ENCODE measurements around the gene OR2K2. TPM values are rescaled to one million over a fixed set of nuclear protein-coding genes. Genes with fewer than 3 reads are reported as not detected.
A peak's percentile ranks its signal among the peaks of the same experiment; 100 is the strongest.

Gene OR2K2
- total RNA-seq (2022) = not detected in 2 replicates
- percentile 19 among the genes with signal in this experiment for Bru-seq, nascent RNA
- BruChase-seq, experiment 1, labeled RNA remaining after a 2-hour chase = percentile 24 among the genes with signal in this experiment
- not detected for BruChase-seq, experiment 2, labeled RNA remaining after a 6-hour chase
- long read RNA-seq = 0 reads

- Mint-ChIP-seq H3K27ac (ENCODE audit: unreplicated experiment) (no peak within 1 kb of the TSS), H3K4me3 (ENCODE audit: unreplicated experiment) (no peak within 1 kb of the TSS), H3K27me3 (ENCODE audit: insufficient read depth, unreplicated experiment) (peaks cover 9% of the 10 kb centered on the region), H3K9me3 (ENCODE audit: unreplicated experiment) (no peaks in the 10 kb centered on the region), H3K4me1 (ENCODE audit: low read depth, unreplicated experiment) (no peaks in the 10 kb centered on the region), H3K36me3 (ENCODE audit: insufficient read depth, unreplicated experiment) (no peaks in the 10 kb centered on the region)
- Histone ChIP-seq H3K36me3 (ENCODE audit: control insufficient read depth, insufficient read depth, low read length) (no peaks in the 10 kb centered on the region), H3K4me1 (no peaks in the 10 kb centered on the region), H3K9me3 (no peaks in the 10 kb centered on the region), H3K27me3 (replicated peaks; ENCODE audit: control insufficient read depth, insufficient read depth, low read length) (no peaks in the 10 kb centered on the region), H3K4me3 (ENCODE audit: low read depth, low read length) (no peak within 1 kb of the TSS)
- no TSS peak for BruUV-seq (replicated peaks)
- ChIA-PET CTCF (no interaction called here), POLR2A (no interaction called here)
- DNase-seq = no peak
- intact Hi-C loops (cut with micrococcal nuclease; ENCODE audit: unreplicated experiment) = no loop called here
- TF ChIP-seq, protein P1, sequence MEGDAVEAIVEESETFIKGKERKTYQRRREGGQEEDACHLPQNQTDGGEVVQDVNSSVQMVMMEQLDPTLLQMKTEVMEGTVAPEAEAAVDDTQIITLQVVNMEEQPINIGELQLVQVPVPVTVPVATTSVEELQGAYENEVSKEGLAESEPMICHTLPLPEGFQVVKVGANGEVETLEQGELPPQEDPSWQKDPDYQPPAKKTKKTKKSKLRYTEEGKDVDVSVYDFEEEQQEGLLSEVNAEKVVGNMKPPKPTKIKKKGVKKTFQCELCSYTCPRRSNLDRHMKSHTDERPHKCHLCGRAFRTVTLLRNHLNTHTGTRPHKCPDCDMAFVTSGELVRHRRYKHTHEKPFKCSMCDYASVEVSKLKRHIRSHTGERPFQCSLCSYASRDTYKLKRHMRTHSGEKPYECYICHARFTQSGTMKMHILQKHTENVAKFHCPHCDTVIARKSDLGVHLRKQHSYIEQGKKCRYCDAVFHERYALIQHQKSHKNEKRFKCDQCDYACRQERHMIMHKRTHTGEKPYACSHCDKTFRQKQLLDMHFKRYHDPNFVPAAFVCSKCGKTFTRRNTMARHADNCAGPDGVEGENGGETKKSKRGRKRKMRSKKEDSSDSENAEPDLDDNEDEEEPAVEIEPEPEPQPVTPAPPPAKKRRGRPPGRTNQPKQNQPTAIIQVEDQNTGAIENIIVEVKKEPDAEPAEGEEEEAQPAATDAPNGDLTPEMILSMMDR (IDR thresholded peaks at IDR 0.05; ENCODE audit: insufficient read depth in 1 of 2, low read depth in 1 of 2, low read length in 1 of 2, severe bottlenecking in 1 of 2, unreplicated experiment in 1 of 2) = no peak
These were observed at the start of gene OR2K2 for GRCh38 chr9:111330124-111330523. Gene OR2K2, minus strand, starts transcription at chr9:111330224. Its CDS starts 1,791 bp downstream, at chr9:111328433.

DNA sequence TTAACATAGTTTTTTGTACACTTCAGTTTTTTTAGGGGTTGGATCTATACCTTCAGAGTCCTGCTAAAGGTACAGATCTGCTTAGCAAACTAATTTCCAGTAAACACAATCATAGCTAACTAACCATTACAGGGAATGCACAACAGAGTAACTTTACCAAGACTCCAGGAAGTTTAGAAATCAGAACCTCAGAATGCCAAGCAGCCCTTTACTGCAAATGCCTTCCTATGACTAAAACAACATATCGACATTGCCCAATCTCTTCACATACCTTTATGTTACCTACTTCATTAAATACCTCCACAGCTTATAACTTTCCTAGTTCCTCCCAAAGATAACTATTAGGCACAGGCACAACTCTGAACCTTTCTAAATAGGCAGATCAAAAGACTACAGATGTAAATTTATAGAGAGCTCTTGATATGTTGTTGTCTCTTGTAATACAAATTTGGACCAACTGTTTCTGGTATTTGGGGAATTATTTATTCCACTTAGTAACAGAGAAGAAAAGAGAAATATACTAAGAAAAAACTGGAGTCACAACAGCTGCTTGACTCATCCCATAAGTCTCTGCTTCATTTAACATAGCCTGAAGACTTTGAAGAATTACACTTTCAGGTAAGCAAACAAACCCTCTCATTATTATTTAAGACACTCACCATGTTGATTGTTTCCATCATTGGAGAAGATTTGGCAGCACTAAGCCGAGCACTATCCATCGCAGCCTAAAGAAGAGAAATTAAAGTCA is 46.0 kb upstream of the OR2K2 start:
- no peaks in the 10 kb centered on the region for H3K27me3 Mint-ChIP-seq (ENCODE audit: insufficient read depth, unreplicated experiment)
- ChIA-PET CTCF (no interaction called here), POLR2A (no interaction called here)
- intact Hi-C loops (cut with micrococcal nuclease; ENCODE audit: unreplicated experiment) = no loop called here
- H3K36me3 ChIP-seq (ENCODE audit: control insufficient read depth, insufficient read depth, low read length) = no peaks in the 10 kb centered on the region; the same call in 1 of the 2 replicates
- H3K4me3 Mint-ChIP-seq (ENCODE audit: unreplicated experiment) = no peak overlapping the region
- TF ChIP-seq, protein P1 (IDR thresholded peaks at IDR 0.05; ENCODE audit: insufficient read depth in 1 of 2, low read depth in 1 of 2, low read length in 1 of 2, severe bottlenecking in 1 of 2, unreplicated experiment in 1 of 2) = no peak
- peaks cover 68% of the 10 kb centered on the region for H3K36me3 Mint-ChIP-seq (ENCODE audit: insufficient read depth, unreplicated experiment)
- no peaks in the 10 kb centered on the region for H3K9me3 ChIP-seq
- DNase-seq = no peak
- H3K27ac Mint-ChIP-seq (ENCODE audit: unreplicated experiment) = no peak overlapping the region
- BruUV-seq (replicated peaks) = no TSS peak
- H3K4me3 ChIP-seq (ENCODE audit: low read depth, low read length) = no peak overlapping the region
- no peaks in the 10 kb centered on the region for H3K27me3 ChIP-seq (replicated peaks; ENCODE audit: control insufficient read depth, insufficient read depth, low read length)
- no peaks in the 10 kb centered on the region for H3K9me3 Mint-ChIP-seq (ENCODE audit: unreplicated experiment)
- no peaks in the 10 kb centered on the region for H3K4me1 Mint-ChIP-seq (ENCODE audit: low read depth, unreplicated experiment)
- no peaks in the 10 kb centered on the region for H3K4me1 ChIP-seq

GRCh38 chr9:111375062-111375461 is 45.0 kb upstream of the OR2K2 start:
- intact Hi-C loops (cut with micrococcal nuclease; ENCODE audit: unreplicated experiment) = no loop called here
- CTCF ChIA-PET = no interaction called here
- BruUV-seq (replicated peaks) = no TSS peak
- Mint-ChIP-seq H3K4me3 (ENCODE audit: unreplicated experiment) (no peak overlapping the region), H3K27me3 (ENCODE audit: insufficient read depth, unreplicated experiment) (no peaks in the 10 kb centered on the region), H3K9me3 (ENCODE audit: unreplicated experiment) (no peaks in the 10 kb centered on the region), H3K4me1 (ENCODE audit: low read depth, unreplicated experiment) (no peaks in the 10 kb centered on the region), H3K36me3 (ENCODE audit: insufficient read depth, unreplicated experiment) (peaks cover 71% of the 10 kb centered on the region), H3K27ac (ENCODE audit: unreplicated experiment) (no peak overlapping the region)
- DNase-seq = no peak
- H3K4me1 ChIP-seq = no peaks in the 10 kb centered on the region; the same call in 1 of the 2 replicates
- no peaks in the 10 kb centered on the region for H3K27me3 ChIP-seq (replicated peaks; ENCODE audit: control insufficient read depth, insufficient read depth, low read length)
- TF ChIP-seq, protein P1 (IDR thresholded peaks at IDR 0.05; ENCODE audit: insufficient read depth in 1 of 2, low read depth in 1 of 2, low read length in 1 of 2, severe bottlenecking in 1 of 2, unreplicated experiment in 1 of 2) = no peak
- POLR2A ChIA-PET = no interaction called here
- H3K9me3 ChIP-seq = no peaks in the 10 kb centered on the region
- H3K4me3 ChIP-seq (ENCODE audit: low read depth, low read length) = no peak overlapping the region
- H3K36me3 ChIP-seq (ENCODE audit: control insufficient read depth, insufficient read depth, low read length) = no peaks in the 10 kb centered on the region; the same call in 1 of the 2 replicates
